Activated CD8-positive, alpha-beta T cell treated with anti-CD3 and anti-CD28 coated beads, Interleukin-2, amount 10 ng/mL, durations not matched to agents 7 days and 5 days (primary cell): Measurements from ENCODE around the gene CFAP100. TPM values are rescaled to one million over a fixed set of nuclear protein-coding genes. Genes with fewer than 3 reads are reported as not detected.

Experiments
- ATAC-seq: fragments of 150-1000 bp; cut with Tn5 transposase; one replicate; pipeline ENCODE4 v1.10.0; 2021; ENCODE audit warnings: moderate library complexity
- CTCF ChIA-PET: fragments of 350-600 bp; sonication (Branson Sonifier 250); formaldehyde crosslinking; loops from one replicate; lab custom pipeline; 2021; ENCODE audit warnings: antibody characterized with exemption; lab: Charles Lee
- POLR2A ChIA-PET: fragments of 350-600 bp; sonication (Branson Sonifier 250); formaldehyde crosslinking; loops from one replicate; lab custom pipeline; 2021; ENCODE audit warnings: antibody characterized with exemption; lab: Charles Lee
- DNase-seq: peaks from one replicate; pipeline ENCODE4 v3.0.0-alpha.2; 2020
- H3K27ac Mint-ChIP-seq: one replicate; pipeline ENCODE4 v1.8.0; 2021; ENCODE audit warnings: mild to moderate bottlenecking, mixed read lengths
- H3K27me3 Mint-ChIP-seq: one replicate; pipeline ENCODE4 v1.8.0; 2021; ENCODE audit warnings: low read depth, mixed read lengths
- H3K36me3 Mint-ChIP-seq: one replicate; pipeline ENCODE4 v1.8.0; 2021; ENCODE audit warnings: low read depth, mixed read lengths
- H3K4me1 Mint-ChIP-seq: one replicate; pipeline ENCODE4 v1.8.0; 2021; ENCODE audit warnings: low read depth, mixed read lengths
- H3K4me3 Mint-ChIP-seq: one replicate; pipeline ENCODE4 v1.8.0; 2021; ENCODE audit warnings: mild to moderate bottlenecking, mixed read lengths
- H3K9me3 Mint-ChIP-seq: one replicate; pipeline ENCODE4 v1.8.0; 2022; ENCODE audit warnings: mixed read lengths; ENCODE audit not compliant: insufficient read depth
- total RNA-seq, 2 experiments: library from RNA; stranded (reverse); gene quantifications; one replicate each; pipeline ENCODE4 v1.2.3, GENCODE V29; 2021

CFAP100 gene
- total RNA-seq, 2 experiments from 2014 or later = not detected

DNA sequence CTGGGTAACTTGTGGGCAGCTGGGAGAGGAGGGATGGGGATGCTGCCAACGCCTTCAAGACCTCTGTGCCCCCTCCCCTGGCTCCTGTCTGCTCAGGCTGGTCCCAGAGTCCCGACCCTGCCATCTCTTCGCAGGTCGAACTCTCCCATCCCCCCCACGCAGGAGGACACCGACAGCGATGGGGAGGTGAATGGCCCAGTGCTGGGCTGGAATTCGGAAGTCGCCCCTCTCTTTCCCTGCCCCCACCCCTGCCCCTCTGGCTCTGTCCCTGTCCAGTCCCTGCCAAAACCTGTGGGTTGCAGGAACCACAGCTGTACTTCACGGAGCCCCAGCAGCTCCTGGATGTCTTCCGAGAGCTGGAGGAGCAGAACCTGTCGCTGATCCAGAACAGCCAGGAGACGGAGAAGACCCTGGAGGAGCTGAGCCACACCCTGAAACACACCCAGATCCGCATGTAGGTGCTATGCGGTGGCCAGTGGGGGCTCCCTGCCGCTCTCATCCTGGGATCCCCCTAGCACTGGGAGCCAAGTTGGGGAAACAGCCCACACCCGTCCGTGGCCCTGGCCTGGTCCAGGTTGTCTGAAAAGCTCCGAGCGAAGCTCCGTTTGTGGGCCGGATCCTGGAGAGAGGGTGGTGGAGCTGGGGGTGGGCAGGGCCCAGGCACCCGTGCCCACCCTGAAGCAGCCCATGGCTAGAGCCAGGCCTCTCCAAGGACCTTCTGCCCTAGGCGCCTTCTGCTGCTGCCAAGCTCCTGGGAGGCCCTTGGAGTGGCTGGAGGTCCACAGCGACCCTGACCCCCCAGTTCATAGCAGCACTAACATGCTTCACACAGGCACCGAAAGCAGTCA lies 28.7 kb downstream of the CFAP100 start:
- Mint-ChIP-seq H3K4me1 (no peaks in the 10 kb centered on the region), H3K36me3 (peaks cover 2% of the 10 kb centered on the region), H3K9me3 (peaks cover 16% of the 10 kb centered on the region), H3K4me3 (no peak overlapping the region), H3K27ac (no peak overlapping the region), H3K27me3 (no peaks in the 10 kb centered on the region)
- DNase-seq (no peak), ATAC-seq (no peak)
- CTCF ChIA-PET = no interaction called here
- POLR2A ChIA-PET = interaction anchor here (0.6 kb wide), 1 partner anchor 139 kb away, joined by 3 read pairs; no protein-coding TSS in a partner anchor

DNA sequence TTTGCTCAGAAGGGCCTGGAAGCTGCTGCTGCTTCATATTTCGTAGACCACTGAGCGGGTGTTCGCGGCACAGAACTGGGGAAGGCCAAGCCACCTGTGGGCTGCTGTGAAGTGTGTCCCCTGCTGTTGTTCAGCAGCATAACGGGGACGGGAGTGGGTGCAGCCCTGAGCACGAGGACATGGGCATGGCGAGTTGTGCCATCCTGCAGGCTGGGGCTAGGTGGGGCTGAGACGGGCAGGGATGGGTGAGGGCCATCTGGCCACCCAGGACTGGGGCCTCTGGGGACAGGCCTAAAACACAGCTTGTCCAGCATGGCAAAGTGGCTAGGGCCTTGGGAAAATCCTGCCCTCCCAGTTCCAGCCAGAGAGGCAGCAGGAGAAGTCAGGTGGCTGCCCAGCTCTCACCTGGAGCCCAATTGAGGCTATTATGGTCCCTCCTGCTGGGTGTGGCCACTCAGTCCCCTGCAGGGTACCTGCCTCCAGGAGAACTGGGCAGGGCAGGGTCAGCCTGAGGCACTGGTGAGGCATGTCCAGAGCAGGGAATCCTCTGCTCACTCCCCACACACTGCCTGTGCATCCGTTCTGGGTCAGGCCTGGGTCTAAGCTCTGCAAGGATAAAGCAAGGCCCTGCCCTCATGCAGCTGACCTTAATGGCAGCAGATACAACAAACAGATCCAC lies 29.5 kb downstream of the CFAP100 start:
- no peak for ATAC-seq
- DNase-seq = no peak
- H3K9me3 Mint-ChIP-seq = peaks cover 16% of the 10 kb centered on the region
- no peak overlapping the region for H3K4me3 Mint-ChIP-seq
- no peaks in the 10 kb centered on the region for H3K4me1 Mint-ChIP-seq
- H3K36me3 Mint-ChIP-seq = peaks cover 2% of the 10 kb centered on the region
- ChIA-PET CTCF (no interaction called here), POLR2A (interaction anchor here (0.6 kb wide), 1 partner anchor 140 kb away, joined by 3 read pairs; no protein-coding TSS in a partner anchor)
- no peaks in the 10 kb centered on the region for H3K27me3 Mint-ChIP-seq
- no peak overlapping the region for H3K27ac Mint-ChIP-seq

DNA sequence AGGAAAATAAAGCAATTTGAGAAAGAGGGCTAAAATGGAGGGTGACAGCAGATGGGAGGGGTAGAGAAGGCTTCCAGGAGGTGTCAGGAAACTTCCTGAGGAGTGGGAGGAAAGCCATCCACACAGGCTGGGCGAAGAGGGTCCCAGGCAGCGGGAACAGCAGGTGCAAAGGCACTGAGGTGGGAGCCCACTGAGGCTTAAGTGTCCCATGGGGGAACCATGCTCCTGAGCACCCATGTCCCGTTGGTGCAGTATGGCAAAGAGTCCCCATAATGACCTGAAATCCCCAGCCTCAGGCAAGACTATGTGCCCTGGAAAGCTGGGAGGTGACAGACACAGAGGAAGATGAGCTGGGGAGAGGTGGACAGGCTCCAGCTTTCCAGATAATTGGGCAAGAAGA lies 30.0 kb downstream of the CFAP100 start:
- no peak overlapping the region for H3K27ac Mint-ChIP-seq
- H3K4me3 Mint-ChIP-seq = no peak overlapping the region
- DNase-seq (no peak), ATAC-seq (no peak)
- CTCF ChIA-PET = no interaction called here
- H3K4me1 Mint-ChIP-seq = no peaks in the 10 kb centered on the region
- POLR2A ChIA-PET = no interaction called here
- H3K9me3 Mint-ChIP-seq = peaks cover 16% of the 10 kb centered on the region
- H3K36me3 Mint-ChIP-seq = peaks cover 2% of the 10 kb centered on the region
- H3K27me3 Mint-ChIP-seq = no peaks in the 10 kb centered on the region

DNA sequence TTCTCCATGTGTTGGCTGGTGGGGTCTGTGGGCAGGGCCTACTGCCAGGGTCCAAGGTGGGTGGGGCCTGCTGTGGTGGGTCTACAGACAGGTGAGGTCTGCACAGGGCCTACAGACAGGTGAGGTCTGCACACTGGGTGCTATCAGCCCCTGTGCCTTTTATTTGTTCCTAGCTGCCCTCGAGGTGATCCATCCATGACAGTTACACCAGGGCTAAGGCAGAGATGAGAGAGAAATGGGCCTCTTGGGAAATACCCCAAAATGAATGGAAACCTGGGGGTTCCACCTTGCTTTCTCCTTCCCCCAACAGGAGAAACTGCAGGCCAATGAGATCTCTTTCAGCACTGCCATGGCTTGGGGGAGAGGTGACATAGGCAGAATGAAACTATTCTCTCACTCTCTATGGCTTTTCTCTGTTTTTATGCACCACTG lies 36.4 kb downstream of the CFAP100 start:
- ChIA-PET POLR2A (no interaction called here), CTCF (no interaction called here)
- H3K27me3 Mint-ChIP-seq = no peaks in the 10 kb centered on the region
- ATAC-seq = no peak
- H3K4me3 Mint-ChIP-seq = no peak overlapping the region
- no peak overlapping the region for H3K27ac Mint-ChIP-seq
- peaks cover 8% of the 10 kb centered on the region for H3K9me3 Mint-ChIP-seq
- peaks cover 3% of the 10 kb centered on the region for H3K36me3 Mint-ChIP-seq
- DNase-seq = no peak
- H3K4me1 Mint-ChIP-seq = no peaks in the 10 kb centered on the region

DNA sequence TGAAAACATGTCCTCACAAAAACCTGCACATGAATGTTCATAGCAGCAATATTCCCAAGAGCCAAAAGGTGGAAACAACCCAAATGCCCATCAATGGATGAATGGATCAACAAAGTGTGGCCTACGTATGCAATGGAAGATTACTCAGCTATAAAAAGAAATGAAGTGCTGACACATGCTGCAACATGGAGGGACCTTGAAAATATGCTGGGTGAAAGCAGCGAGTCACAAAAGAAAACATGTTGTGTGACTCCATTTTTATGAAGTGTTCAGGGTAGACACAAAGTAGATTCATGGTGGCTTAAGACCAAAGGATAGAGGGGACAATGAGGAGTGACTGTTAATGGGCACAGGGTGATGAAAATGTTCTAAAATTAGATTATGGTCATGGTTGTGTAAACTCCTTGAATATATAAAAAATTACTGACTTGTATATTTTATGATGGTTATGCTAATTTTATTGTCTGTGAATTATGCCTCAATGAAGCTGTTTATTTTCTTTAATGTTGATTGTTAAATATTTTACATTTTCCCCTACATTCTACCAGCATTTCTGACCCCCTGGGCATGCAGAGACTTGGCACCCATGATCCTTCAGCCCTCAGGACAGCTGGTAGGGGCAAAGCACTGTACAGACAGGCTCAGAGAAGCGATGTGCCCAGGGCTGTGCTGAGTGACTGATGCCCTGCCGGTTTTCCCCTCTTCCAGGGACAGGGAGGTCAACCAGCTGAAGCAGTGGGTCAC lies 37.8 kb downstream of the CFAP100 start:
- Mint-ChIP-seq H3K4me3 (no peak overlapping the region), H3K36me3 (peaks cover 3% of the 10 kb centered on the region), H3K27ac (no peak overlapping the region), H3K27me3 (no peaks in the 10 kb centered on the region), H3K4me1 (no peaks in the 10 kb centered on the region), H3K9me3 (no peaks in the 10 kb centered on the region)
- DNase-seq (no peak), ATAC-seq (no peak)
- POLR2A ChIA-PET = no interaction called here
- CTCF ChIA-PET = no interaction called here

DNA sequence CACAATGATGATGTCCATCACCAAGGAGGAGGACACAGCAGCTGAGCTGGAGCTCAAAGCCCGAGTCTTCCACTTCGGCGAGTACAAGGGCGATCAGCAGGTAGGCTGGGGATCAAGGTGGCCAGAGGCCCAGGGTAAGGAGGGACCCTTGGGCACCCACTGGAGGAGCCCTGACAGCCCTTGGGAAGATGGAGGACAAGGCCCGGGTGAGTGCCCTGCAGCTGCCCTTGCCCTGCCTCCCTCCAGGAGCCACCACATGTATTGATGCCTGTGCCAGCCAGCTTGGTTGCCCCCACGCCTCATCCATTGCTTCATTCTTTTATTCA lies 38.4 kb downstream of the CFAP100 start:
- H3K4me3 Mint-ChIP-seq = no peak overlapping the region
- ChIA-PET POLR2A (no interaction called here), CTCF (no interaction called here)
- DNase-seq = no peak
- no peaks in the 10 kb centered on the region for H3K27me3 Mint-ChIP-seq
- ATAC-seq = no peak
- H3K36me3 Mint-ChIP-seq = peaks cover 3% of the 10 kb centered on the region
- H3K9me3 Mint-ChIP-seq = no peaks in the 10 kb centered on the region
- H3K4me1 Mint-ChIP-seq = no peaks in the 10 kb centered on the region
- H3K27ac Mint-ChIP-seq = no peak overlapping the region

DNA sequence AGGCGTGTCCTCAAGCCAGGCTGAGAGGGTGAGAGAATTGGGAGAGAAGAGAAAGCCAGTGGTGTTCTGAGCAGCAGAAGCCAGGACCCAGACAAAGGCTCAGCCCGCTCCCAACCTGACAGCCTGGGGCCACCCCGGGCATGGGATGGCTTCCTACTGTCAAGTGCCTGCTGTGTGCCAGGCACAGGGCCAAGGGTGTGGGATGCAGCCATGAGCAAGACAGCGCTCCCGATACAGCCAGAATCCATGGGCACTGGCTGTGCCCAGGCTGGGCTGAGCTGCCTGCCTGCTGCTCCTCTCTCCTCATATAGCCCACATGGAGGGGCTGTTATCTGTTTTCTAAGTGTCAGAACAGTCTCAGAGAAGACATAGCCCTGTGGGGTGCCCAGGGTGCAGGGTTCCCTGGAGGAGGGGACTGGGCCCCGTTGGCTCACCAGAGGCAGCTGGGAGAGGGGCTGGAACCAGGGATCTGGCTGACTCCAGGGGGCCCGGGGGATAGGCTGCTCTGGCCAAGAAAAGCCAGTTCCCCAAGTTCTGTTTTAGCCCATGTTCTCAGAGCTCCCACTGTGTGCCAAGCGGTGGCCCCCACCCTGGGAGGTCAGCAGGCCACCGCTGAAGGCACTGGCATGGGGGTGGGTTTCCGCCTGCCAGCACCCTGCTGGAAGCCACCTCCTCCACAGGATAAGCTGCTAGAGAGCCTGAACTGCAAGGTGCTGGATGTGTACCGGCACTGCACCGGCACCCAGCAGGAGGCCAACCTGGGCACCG lies 39.0 kb downstream of the CFAP100 start:
- H3K4me3 Mint-ChIP-seq = no peak overlapping the region
- H3K4me1 Mint-ChIP-seq = no peaks in the 10 kb centered on the region
- peaks cover 3% of the 10 kb centered on the region for H3K36me3 Mint-ChIP-seq
- DNase-seq (no peak), ATAC-seq (no peak)
- no peaks in the 10 kb centered on the region for H3K9me3 Mint-ChIP-seq
- H3K27ac Mint-ChIP-seq = no peak overlapping the region
- CTCF ChIA-PET = no interaction called here
- H3K27me3 Mint-ChIP-seq = no peaks in the 10 kb centered on the region
- POLR2A ChIA-PET = no interaction called here

DNA sequence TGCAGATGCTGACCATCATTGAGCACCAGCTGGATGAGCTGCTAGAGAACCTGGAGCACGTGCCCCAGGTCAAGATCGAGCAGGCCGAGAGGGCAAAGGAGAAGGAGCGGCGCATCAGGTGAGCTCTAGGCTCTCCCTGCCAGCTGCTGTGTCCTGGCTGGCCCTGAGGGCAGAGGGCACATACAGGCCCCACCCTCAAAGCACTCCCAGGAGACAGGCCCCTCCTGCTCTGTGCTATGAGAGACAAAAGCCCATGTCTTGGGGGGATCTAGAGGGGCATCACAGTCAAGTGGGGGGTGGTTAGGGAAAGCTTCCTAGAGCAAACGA lies 39.5 kb downstream of the CFAP100 start:
- Mint-ChIP-seq H3K27me3 (no peaks in the 10 kb centered on the region), H3K27ac (no peak overlapping the region)
- CTCF ChIA-PET = no interaction called here

DNA sequence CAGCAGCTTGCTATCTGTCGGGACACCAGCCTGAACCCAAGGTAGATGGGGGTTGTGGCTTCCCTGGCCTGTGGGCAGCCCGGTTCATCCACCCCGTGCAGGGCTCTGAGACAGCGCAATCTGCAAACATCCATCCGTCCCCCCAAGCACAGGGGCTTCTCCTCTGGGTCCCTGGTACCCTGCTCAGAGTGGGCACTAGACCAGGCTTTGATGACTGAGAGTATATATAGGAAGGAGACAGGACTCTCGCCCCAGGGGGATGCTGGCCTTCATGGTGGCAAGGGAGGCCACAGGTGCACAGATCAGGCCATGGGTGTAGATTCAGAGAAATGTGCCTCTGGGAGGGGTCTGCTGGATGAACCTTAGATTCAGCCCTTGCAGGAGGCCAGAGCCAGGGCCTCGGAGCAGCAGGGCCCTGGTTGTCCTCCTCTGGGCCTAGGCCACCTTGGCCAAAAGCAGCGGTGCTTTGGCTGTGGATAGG lies 40.3 kb downstream of the CFAP100 start:
- no peak for DNase-seq
- no peak for ATAC-seq
- no peaks in the 10 kb centered on the region for H3K27me3 Mint-ChIP-seq
- H3K4me3 Mint-ChIP-seq = no peak overlapping the region
- H3K4me1 Mint-ChIP-seq = no peaks in the 10 kb centered on the region
- POLR2A ChIA-PET = no interaction called here
- H3K9me3 Mint-ChIP-seq = no peaks in the 10 kb centered on the region
- H3K36me3 Mint-ChIP-seq = peaks cover 3% of the 10 kb centered on the region
- CTCF ChIA-PET = no interaction called here
- H3K27ac Mint-ChIP-seq = no peak overlapping the region

More for the DNA sequence above, 39.5 kb downstream of the CFAP100 start:
- Mint-ChIP-seq H3K4me1 (no peaks in the 10 kb centered on the region), H3K36me3 (peaks cover 3% of the 10 kb centered on the region), H3K4me3 (no peak overlapping the region), H3K9me3 (no peaks in the 10 kb centered on the region)
- ATAC-seq (no peak), DNase-seq (no peak)
- POLR2A ChIA-PET = no interaction called here

DNA sequence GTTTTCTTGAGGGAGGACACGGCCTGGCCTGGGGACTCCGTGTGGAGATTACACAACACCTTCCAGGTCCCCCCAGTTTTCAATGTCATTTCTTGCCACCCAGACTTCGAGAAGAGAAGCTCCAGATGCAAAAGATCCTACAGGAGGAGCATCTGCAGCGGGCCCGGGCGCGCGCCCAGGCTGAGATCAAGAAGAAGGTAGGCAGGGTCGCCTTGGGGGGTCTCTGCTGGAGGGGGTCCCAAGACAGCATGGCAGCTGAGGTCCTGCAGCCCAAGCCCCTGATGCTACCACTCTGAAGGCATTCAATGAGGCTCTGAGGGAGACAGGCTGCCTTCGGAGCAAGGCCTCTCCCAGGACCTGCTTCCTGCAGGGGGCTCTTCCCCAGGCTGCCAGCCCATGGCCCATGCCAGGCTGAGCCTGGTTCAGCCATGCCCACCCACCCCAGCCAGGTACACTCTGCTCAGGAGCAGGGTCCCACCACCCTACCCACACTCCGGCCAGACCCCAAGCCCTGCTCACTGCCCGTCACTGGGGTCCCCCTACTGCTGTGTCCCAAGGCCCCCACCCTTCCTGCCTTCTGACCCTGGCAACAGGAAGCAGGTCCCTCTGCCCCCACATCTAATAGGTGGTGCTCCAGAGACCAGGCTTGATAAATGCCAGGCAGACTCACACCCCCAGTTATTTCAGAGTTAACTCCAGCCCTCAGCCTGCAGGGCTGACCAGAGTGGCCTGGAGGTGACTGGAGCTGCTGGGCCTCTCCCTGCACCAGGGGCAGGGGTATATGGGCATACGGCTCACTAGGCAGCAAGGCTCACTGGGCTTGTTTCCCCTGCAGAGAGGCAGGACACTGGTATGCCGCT lies 41.0 kb downstream of the CFAP100 start:
- no peak for DNase-seq
- no peak overlapping the region for H3K27ac Mint-ChIP-seq
- no peaks in the 10 kb centered on the region for H3K4me1 Mint-ChIP-seq
- ChIA-PET CTCF (no interaction called here), POLR2A (no interaction called here)
- no peaks in the 10 kb centered on the region for H3K9me3 Mint-ChIP-seq
- no peak overlapping the region for H3K4me3 Mint-ChIP-seq
- no peak for ATAC-seq
- H3K36me3 Mint-ChIP-seq = peaks cover 3% of the 10 kb centered on the region
- H3K27me3 Mint-ChIP-seq = no peaks in the 10 kb centered on the region
